SK-N-SH (cell line): Measurements from ENCODE around the gene ARHGEF12. TPM values are rescaled to one million over a fixed set of nuclear protein-coding genes. Genes with fewer than 3 reads are reported as not detected.

Experiments used
- CTCF ChIA-PET: fragments of 300-600, 350-600 bp; formaldehyde crosslinking; extraction: SDS; loops from one replicate; lab custom pipeline; 2021; lab: Yijun Ruan, JAX
- POLR2A ChIA-PET: fragments of 350-600 bp; sonication (Branson Sonifier 250); formaldehyde crosslinking; extraction: SDS; loops from one replicate; lab custom pipeline; 2020; ENCODE audit warnings: antibody characterized with exemption, inconsistent platforms; lab: Yijun Ruan, JAX
- DNase-seq: peaks from one replicate; pipeline ENCODE4 v3.0.0; 2012
- H2AFZ ChIP-seq: fragments of 200-600 bp; sonication (generic); 2 replicates; pipeline ENCODE4 v1.8.1; 2016; ENCODE audit warnings: antibody characterized with exemption, mild to moderate bottlenecking, low read depth
- H3F3A ChIP-seq: fragments of 200-600 bp; sonication (generic); replicated peaks from 2 replicates; pipeline ENCODE3; 2016; ENCODE audit warnings: antibody characterized with exemption, mild to moderate bottlenecking; ENCODE audit not compliant: insufficient read depth
- H3K27ac ChIP-seq, 2 experiments: fragments of 200-500 bp in 1 of 2; fragments of 200-600 bp in 1 of 2; sonication (Bioruptor generic) in 1 of 2; sonication (generic), shearing (Covaris generic) in 1 of 2; 2 replicates each; pipeline versions ENCODE4 v1.5.1 to v1.6.1; 2014 to 2016; ENCODE audit warnings: low read depth in 2 of 2, inconsistent platforms in 1 of 2, low read length in 1 of 2, mild to moderate bottlenecking in 1 of 2, mixed read lengths in 1 of 2
- H3K27me3 ChIP-seq: fragments of 200-600 bp; sonication (generic), shearing (Covaris generic); 2 replicates; pipeline ENCODE4 v1.6.1; 2016; ENCODE audit warnings: mixed run types; ENCODE audit not compliant: insufficient read depth
- H3K36me3 ChIP-seq, 2 experiments: fragments of 200-500 bp in 1 of 2; fragments of 200-600 bp in 1 of 2; sonication (Bioruptor generic) in 1 of 2; sonication (generic) in 1 of 2; replicated peaks in 1 of 2; 2 replicates each; pipeline versions ENCODE3 to v1.5.1; 2014 to 2016; ENCODE audit warnings: low read length in 1 of 2, mild to moderate bottlenecking in 1 of 2; ENCODE audit not compliant: insufficient read depth in 2 of 2, control insufficient read depth in 1 of 2
- H3K4me1 ChIP-seq, 2 experiments: fragments of 200-500 bp in 1 of 2; fragments of 200-600 bp in 1 of 2; sonication (Bioruptor generic) in 1 of 2; sonication (generic), shearing (Covaris generic) in 1 of 2; 2 replicates each; pipeline versions ENCODE4 v1.5.1 to v1.6.1; 2014 to 2016; ENCODE audit warnings: low read depth in 1 of 2, low read length in 1 of 2, mixed run types in 1 of 2; ENCODE audit not compliant: insufficient read depth in 2 of 2, control insufficient read depth in 1 of 2
- H3K4me2 ChIP-seq: fragments of 200-600 bp; sonication (generic), shearing (Covaris generic); 2 replicates; pipeline ENCODE4 v1.6.1; 2017; ENCODE audit warnings: mixed run types
- H3K4me3 ChIP-seq, 2 experiments: fragments of 200-500 bp in 1 of 2; fragments of 200-600 bp in 1 of 2; sonication (Bioruptor generic) in 1 of 2; sonication (generic), shearing (Covaris generic) in 1 of 2; 2 replicates each; pipeline versions ENCODE4 v1.5.1 to v1.8.1; 2014 to 2016; ENCODE audit warnings: low read depth in 2 of 2, inconsistent platforms in 1 of 2, low read length in 1 of 2, mild to moderate bottlenecking in 1 of 2, mixed read lengths in 1 of 2, moderate library complexity in 1 of 2
- H3K79me2 ChIP-seq: fragments of 200-600 bp; sonication (generic); 2 replicates; pipeline ENCODE4 v1.8.1; 2017; ENCODE audit warnings: mild to moderate bottlenecking; ENCODE audit not compliant: insufficient read depth
- H3K9ac ChIP-seq: fragments of 200-600 bp; sonication (generic); 2 replicates; pipeline ENCODE4 v1.6.1; 2017; ENCODE audit warnings: mixed run types
- H3K9me2 ChIP-seq: fragments of 200-600 bp; sonication (generic); 2 replicates; pipeline ENCODE4 v1.6.1; 2017; ENCODE audit warnings: mixed run types
- H3K9me3 ChIP-seq: fragments of 200-600 bp; sonication (generic); 2 replicates; pipeline ENCODE4 v1.6.1; 2017; ENCODE audit warnings: mixed run types, mild to moderate bottlenecking, moderate library complexity
- H4K20me1 ChIP-seq: fragments of 200-600 bp; sonication (generic); 2 replicates; pipeline ENCODE4 v1.6.1; 2017; ENCODE audit warnings: mild to moderate bottlenecking, mixed run types; ENCODE audit not compliant: insufficient read depth
- ELF1 ChIP-seq: IDR thresholded peaks from 2 replicates; pipeline ENCODE4 v1.4.0; 2012
- EZH2phosphoT487 ChIP-seq: fragments of 200-600 bp; sonication (generic); IDR thresholded peaks from 2 replicates; pipeline ENCODE4 v1.6.1; 2017; ENCODE audit warnings: low read depth, mixed run types, mild to moderate bottlenecking, antibody characterized with exemption, moderate library complexity, borderline replicate concordance
- FOSL2 ChIP-seq: IDR thresholded peaks from 2 replicates; pipeline ENCODE4 v1.4.0; 2012; ENCODE audit warnings: low read depth, mild to moderate bottlenecking, moderate library complexity, borderline replicate concordance
- FOXM1 ChIP-seq: IDR thresholded peaks from 2 replicates; pipeline ENCODE4 v1.4.0; 2012; ENCODE audit warnings: low read depth, mild to moderate bottlenecking
- IRF3 ChIP-seq: fragments of 150-350 bp; IDR thresholded peaks from 2 replicates; pipeline ENCODE4 v1.6.1; 2016; ENCODE audit warnings: mild to moderate bottlenecking, low read depth, low read length
- MAX ChIP-seq: IDR thresholded peaks from 2 replicates; pipeline ENCODE4 v1.4.0; 2012; ENCODE audit warnings: low read depth
- MEF2A ChIP-seq: IDR thresholded peaks from 2 replicates; pipeline ENCODE4 v1.4.0; 2012; ENCODE audit warnings: low read depth, borderline replicate concordance
- NFIC ChIP-seq: IDR thresholded peaks from 2 replicates; pipeline ENCODE4 v1.4.0; 2012; ENCODE audit warnings: borderline replicate concordance
- NRF1 ChIP-seq: IDR thresholded peaks from 2 replicates; pipeline ENCODE4 v1.6.1; 2012; ENCODE audit warnings: low read depth, mild to moderate bottlenecking, low read length
- REST ChIP-seq: IDR thresholded peaks from 2 replicates; pipeline ENCODE4 v1.6.1; 2012; ENCODE audit warnings: mild to moderate bottlenecking, low read depth, low read length, moderate library complexity
- RXRA ChIP-seq: IDR thresholded peaks from 2 replicates; pipeline ENCODE4 v1.4.0; 2012; ENCODE audit warnings: low read depth, mild to moderate bottlenecking, borderline replicate concordance
- TAF1 ChIP-seq: IDR thresholded peaks from 2 replicates; pipeline ENCODE4 v1.6.1; 2012; ENCODE audit warnings: low read depth, mild to moderate bottlenecking, low read length, moderate library complexity, borderline replicate concordance
- TCF12 ChIP-seq: IDR thresholded peaks from 2 replicates; pipeline ENCODE4 v1.4.0; 2012
- TEAD4 ChIP-seq: IDR thresholded peaks from 2 replicates; pipeline ENCODE4 v1.4.0; 2012; ENCODE audit warnings: mild to moderate bottlenecking, borderline replicate concordance; ENCODE audit not compliant: insufficient read depth
- YY1 ChIP-seq: IDR thresholded peaks from 2 replicates; pipeline ENCODE4 v1.4.0; 2012; ENCODE audit warnings: low read depth, mild to moderate bottlenecking
- WGBS: methylation state at CpG from one replicate; pipeline ENCODE4 v1.1.6; 2017; ENCODE audit warnings: low lambda C conversion rate; 5-methylcytosine and 5-hydroxymethylcytosine counted together
- polyA plus RNA-seq, 3 experiments: library from polyadenylated mRNA; depleted of rRNA; stranded (reverse); fragments of >200 nt; gene quantifications; 2 replicates each; pipeline ENCODE4 v1.2.3, GENCODE V29; 2012
- TF ChIP-seq, protein P1 (sequence below): IDR thresholded peaks from 2 replicates; pipeline ENCODE4; 2012

ARHGEF12 gene
- polyA plus RNA-seq, 1 of the 3 experiments (the other 2 are of a cell fraction), result 12.3 TPM

DNA sequence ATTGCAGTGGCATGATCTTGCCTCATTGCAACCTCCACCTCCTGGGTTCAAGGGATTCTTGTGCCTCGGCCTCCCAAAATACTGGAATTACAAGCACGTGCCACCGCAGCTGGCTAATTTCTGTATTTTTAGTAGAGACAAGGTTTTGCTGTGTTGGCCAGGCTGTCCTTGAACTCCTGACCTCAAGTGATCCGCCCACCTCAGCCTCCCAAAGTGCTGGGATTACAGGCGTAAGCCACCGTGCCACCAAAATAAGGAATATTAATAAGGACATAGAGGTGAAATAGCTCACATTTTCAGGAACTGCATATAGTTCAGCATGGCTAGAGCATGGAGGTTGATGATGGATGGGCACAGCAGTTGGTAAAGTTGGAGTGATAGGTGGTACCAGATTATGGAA lies 21.4 kb downstream of the ARHGEF12 start:
- Histone ChIP-seq H3K27ac (no peak overlapping the region), H3K9me3 (no peaks in the 10 kb centered on the region), H3K4me2 (no peak overlapping the region), H3F3A (no peaks in the 10 kb centered on the region), H3K79me2 (peaks cover 100% of the 10 kb centered on the region), H3K4me1 (peaks cover 1 to 16% of the 10 kb centered on the region in 2 experiments; a peak in 2 of 4 replicates), H2AFZ (no peak overlapping the region), H4K20me1 (peaks cover 83% of the 10 kb centered on the region), H3K27me3 (no peaks in the 10 kb centered on the region), H3K9ac (no peak overlapping the region), H3K9me2 (no peaks in the 10 kb centered on the region), H3K4me3 (no peak overlapping the region), H3K36me3 (no peaks in the 10 kb centered on the region)
- ChIA-PET CTCF (interaction anchor here (1.6 kb wide), 1 partner anchor 15 kb away, joined by 3 read pairs; no protein-coding TSS in a partner anchor), POLR2A (no interaction called here)
- DNase-seq, result no peak
- 90% methylated on average over 6 of the region's 6 CpGs for WGBS
- TF ChIP-seq MAX (no peak), FOSL2 (no peak), MEF2A (no peak), TAF1 (no peak), YY1 (no peak), IRF3 (no peak), NFIC (no peak), RXRA (no peak), TCF12 (no peak), EZH2phosphoT487 (no peak), NRF1 (no peak), TEAD4 (no peak), FOXM1 (no peak), REST (no peak), ELF1 (no peak)
- TF ChIP-seq, protein P1, sequence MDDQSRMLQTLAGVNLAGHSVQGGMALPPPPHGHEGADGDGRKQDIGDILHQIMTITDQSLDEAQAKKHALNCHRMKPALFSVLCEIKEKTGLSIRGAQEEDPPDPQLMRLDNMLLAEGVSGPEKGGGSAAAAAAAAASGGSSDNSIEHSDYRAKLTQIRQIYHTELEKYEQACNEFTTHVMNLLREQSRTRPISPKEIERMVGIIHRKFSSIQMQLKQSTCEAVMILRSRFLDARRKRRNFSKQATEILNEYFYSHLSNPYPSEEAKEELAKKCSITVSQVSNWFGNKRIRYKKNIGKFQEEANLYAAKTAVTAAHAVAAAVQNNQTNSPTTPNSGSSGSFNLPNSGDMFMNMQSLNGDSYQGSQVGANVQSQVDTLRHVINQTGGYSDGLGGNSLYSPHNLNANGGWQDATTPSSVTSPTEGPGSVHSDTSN, result no peak
